UCSD-AML1 (cell line): ENCODE measurements around the gene ASTN1.

Experiments used
- DNase-seq: peaks from one replicate; lab custom pipeline; 2025; ENCODE audit not compliant: unreplicated experiment; lab: John Stamatoyannopoulos, UW

ASTN1 gene

DNA sequence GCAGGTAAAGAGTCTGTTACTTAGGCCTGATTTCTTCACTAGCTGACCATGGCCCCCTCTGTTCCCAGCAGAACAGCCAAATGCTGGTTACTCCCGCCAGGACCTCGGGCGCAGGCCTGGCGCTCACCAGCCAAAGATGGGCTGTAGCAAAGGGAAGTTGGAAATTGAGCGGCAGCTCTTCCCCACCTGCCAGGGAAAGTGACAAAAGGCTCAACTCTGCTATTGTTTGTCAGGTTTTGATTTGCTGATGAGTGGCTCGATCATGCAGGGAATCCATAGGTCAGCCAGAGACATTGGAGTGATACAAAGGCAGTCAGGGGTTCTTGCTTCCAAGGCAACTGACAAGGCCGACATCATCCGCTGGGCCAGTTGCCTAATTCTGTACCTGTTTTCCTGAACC, 120.1 kb downstream of the ASTN1 start:
- no peak for DNase-seq

DNA sequence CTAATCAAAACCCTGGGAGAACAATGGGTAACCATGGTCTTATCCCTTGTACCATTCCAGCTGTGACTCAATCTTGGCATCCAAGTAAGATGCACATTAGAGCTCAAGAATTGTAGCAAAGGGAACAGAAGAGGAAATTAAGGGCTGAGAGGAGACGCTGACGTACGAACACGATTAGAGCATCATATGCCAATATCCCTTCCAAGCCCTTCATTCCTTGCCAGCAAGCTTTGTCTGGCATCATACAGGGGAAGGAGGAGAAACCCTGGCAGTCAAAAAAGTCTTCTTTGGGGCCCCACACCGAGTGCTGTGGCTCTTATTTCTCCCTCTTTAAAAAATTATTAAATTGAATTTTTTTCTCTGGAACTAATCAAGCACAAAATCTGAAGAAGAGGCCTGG, 120.9 kb downstream of the ASTN1 start:
- no peak for DNase-seq

DNA sequence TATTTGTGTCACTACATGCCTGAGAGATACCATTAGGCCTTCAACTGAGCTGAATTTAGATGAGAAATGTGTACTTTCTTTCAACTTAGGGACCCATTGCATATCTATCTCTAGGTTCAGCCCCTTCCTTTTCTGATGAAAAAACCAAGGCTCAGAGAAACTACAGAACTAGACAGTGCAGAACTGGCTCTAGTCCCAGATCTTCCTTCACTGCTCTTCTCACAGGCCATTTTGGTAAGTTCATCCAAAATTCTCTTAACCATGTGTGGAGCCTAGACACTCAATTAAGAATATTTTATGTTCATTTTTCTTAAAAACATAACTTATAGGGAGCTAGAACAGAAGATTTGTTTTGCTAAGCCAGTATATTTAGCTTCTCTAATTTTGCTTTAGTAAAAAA, 128.9 kb downstream of the ASTN1 start:
- no peak for DNase-seq

DNA sequence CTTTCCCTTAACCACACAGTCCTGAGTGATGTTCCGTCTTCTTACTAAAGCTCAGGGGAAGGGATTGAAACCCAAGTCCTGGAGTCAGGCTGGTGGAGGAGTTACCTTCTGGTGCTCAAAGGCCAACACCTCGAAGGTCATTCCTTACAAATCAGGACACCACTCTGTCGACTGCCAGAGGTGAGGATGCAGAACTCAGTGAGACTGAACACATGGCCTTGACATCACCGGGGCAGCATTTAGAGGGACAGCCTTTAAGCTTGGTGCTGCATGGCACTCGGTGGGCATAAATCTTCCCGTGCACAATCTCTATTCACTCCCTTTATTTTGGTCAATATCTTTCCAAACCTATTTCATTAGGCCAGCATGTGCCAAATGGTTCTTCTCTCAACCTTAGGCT, 130.9 kb downstream of the ASTN1 start:
- no peak for DNase-seq

- no peak for DNase-seq
Observed at GRCh38 chr1:177032434-177032833, 132.1 kb downstream of the ASTN1 start.

GRCh38 chr1:177024623-177025022, 139.9 kb downstream of the ASTN1 start:
- DNase-seq = no peak

- no peak for DNase-seq
Observed at GRCh38 chr1:177023726-177024125, 140.8 kb downstream of the ASTN1 start.

GRCh38 chr1:177023249-177023648, 141.3 kb downstream of the ASTN1 start:
- DNase-seq = no peak

GRCh38 chr1:177021687-177022086, 142.8 kb downstream of the ASTN1 start:
- no peak for DNase-seq

DNA sequence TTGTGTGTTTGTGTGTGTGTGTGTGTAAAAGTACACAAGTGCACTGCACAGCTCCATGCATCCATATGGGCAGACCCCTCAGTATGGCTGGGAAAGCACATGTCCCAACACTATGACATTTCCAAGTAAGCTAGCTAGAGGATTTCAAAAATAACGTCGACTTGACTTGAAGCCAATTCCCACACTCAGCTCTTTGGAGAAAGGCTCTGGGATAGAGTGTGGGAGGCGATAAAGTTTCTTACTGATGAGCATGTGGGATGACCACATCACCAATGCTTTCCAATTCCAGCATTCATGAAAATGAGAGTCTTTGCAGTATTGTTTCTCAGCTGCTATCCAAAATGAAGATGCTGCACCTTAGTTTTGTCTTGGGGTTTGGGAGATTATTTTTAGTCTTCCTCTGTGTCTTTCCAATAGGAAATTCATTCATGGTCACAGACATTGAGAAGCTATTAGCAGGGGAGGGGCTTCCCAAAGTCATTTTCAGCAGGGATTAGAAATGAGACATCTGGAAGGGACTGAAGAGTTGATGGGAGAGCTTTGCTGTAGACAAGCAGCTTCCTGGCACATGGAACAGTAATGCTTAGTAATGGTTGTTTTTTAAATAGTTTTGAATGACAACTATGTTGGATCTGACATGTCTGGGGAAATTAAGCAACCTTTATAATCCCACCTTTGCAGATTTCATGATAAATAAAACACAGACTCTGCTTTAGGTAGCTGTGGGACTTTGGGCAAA, 143.5 kb downstream of the ASTN1 start:
- no peak for DNase-seq

DNA sequence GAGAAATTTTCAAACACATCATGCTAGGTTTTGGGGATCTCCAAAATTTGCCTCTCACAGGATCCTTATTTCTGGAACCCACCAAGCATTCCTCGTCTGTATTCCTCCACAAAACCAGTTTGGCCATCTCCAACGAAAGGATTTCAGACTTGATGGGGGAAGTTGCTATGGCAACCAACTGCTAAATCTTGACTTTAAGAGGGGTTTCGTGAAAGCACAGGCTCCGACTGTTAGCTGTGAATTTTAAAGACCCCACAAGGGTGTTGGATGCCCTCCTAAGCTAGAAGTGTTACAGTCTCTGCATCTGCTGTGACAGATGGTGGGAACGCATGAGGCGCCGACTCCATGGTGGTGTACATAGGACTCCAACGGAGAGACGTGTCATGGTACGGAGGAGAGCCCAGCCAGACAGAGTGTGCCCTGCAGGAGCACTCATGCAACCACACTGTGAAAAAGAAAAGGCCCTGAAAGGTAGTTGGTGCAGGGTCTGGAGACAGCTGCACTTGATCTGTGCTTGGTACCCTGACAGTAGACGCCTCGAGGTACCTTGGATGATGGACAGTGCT, 147.1 kb downstream of the ASTN1 start:
- DNase-seq = no peak

DNA sequence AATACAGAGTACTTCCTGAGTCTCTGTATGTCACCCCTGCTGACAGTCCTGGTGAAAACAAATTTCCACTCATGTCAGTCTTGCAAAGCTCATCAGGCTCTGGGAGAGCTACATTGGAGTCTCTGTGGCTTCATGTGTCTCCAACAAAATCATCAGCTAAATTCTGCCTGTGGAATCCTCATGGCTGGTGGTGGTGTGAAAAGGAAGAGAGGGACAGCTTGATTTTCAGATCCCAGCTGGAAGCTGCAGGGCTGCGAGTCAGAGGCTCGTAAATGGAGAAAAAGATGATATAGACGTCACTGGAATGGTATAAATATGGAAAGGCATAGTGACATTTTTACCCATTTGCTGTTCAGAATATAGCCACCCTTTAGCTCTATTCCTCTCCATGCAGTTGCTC, 150.2 kb downstream of the ASTN1 start:
- DNase-seq = no peak

DNA sequence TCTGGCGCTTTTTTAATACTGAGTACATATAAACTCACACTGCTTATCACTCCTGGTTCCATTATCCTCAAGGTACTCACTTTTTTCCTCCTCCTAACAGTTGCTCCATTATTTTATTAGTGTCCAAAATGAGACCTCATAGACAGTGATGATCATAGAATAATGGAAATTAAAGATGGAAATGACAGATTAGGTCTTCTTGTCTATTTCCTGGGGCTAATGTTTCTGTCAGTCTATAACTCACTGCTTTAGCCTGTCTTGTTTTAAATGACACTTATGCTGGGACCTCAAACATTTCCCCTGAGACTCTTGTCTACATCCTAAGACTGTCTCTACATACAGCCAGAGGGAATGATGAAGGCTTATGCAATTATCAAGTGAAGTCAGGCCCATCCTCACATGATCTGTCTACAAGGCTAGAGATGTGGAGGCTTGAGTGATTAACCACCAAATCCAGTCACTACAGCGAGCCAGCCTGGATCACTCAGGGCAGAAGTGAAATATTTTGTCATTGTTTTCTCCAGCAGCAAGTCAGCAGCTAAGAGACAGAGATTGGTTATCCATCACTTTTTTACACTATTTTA, 152.1 kb downstream of the ASTN1 start:
- DNase-seq = no peak

- DNase-seq = no peak
Observed at GRCh38 chr1:177011508-177011907, 153.0 kb downstream of the ASTN1 start.

- DNase-seq = no peak
Observed at GRCh38 chr1:177010211-177010825, 154.2 kb downstream of the ASTN1 start.

DNA sequence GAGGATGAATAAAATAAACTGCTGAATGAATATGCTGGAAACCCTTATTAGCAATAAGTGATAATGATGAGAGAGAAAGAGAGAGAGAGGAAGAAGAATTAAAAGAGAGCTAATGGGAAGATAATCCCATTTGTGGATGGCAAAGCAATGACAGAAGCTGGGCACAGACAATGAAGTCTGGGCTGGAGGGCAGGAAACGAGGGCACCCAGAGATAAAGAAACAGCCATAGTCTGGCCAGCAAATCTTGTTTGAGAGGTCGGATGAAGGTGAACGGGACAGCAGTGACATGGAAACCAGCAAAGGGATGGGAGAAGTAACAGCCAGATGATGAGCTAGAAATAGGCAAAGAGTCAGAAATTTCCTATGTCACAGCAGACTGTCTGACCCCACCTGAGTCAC, 155.9 kb downstream of the ASTN1 start:
- DNase-seq = no peak

DNA sequence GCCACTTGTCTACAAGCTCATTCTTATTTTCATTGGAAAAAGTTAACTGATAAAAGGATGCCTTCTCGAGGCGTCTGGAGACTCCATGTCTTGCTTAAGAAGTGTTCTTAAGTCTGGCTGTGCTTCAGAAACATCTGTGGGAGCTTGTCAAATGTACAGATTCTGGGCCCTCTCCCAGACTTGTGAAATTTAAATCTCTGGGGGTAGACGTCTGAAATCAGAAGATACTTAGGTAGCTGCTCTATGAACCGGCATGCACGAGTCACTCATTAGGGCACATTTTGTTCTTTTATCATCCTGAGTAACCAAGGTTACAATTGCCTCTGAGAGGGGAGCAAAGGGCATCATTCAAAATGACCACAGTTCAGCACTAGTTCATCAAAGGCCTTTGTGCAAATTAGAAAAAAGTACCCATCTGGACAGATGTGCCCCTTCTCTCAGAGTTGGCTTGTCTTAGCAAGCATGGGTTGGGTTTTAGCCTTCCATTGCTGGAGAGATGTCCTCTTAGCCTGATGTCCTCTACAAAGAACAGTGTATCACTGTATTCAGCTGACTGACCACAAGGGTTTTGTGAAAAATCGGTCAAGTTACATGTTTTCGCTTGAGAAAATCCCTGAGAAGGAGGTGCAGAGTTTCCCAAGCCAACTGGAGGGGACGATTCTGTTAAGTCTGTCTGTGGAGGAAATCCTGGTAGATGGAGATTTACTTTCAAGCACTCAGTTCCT, 156.9 kb downstream of the ASTN1 start:
- no peak for DNase-seq

GRCh38 chr1:177002891-177003290, 161.6 kb downstream of the ASTN1 start:
- DNase-seq = no peak

GRCh38 chr1:177001556-177001955, 163.0 kb downstream of the ASTN1 start:
- DNase-seq = no peak

- no peak for DNase-seq
Observed at GRCh38 chr1:176998183-176998795, 166.2 kb downstream of the ASTN1 start.

DNA sequence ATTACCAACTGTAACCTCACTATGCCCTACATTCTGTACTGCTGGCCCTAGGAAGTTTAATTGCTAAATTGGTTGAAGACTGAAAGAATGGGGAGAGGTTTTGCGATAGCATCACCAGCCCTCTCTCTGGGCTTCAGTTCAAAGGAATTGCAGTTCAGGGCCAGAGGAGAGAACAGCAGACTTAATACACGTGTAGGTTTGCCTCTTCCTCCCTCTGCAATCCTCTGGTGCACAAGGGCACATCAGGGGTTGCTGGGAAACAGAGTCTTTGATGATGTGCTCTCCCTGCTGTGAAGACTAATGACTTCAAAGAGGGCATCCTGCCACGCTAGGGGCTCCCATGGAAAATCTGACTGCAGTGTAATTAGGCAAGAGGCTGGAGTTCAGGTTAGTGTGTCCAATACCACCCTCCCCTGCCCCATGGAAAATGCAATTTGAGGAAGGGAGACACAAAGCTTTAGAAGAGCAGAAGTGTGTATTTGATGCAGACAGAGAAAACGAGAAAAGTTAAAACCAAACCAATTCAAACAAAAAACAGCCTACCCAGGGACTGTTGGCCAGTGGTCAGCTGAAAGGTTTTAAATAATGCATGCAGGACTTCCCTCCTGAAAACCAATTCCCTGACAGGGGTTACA, 167.9 kb downstream of the ASTN1 start:
- no peak for DNase-seq
